ES-I3 (cell line): ENCODE measurements around the gene ZNF90.
A peak's percentile ranks its signal among the peaks of the same experiment; 100 is the strongest.
"Not testable (repeated sequence)": the region's sequence is repeated elsewhere in the genome, so short reads cannot be mapped to it uniquely, and the experiment has no call there.

Source experiments
- H3K36me3 ChIP-seq: 2 replicates; pipeline ENCODE4 v1.6.1; 2013; ENCODE audit warnings: mild to moderate bottlenecking, low read length, control low read depth, moderate library complexity; ENCODE audit not compliant: insufficient read depth
- H3K4me1 ChIP-seq: 2 replicates; pipeline ENCODE4 v1.6.1; 2013; ENCODE audit warnings: mild to moderate bottlenecking, control low read depth, low read length; ENCODE audit not compliant: insufficient read depth
- H3K9ac ChIP-seq: 2 replicates; pipeline ENCODE4 v1.6.1; 2013; ENCODE audit warnings: low read depth, mild to moderate bottlenecking, low read length, moderate library complexity
- H3K9me3 ChIP-seq: 2 replicates; pipeline ENCODE4 v1.6.1; 2013; ENCODE audit warnings: mild to moderate bottlenecking, low read length, moderate library complexity; ENCODE audit not compliant: control insufficient read depth, insufficient read depth

The ZNF90 gene

DNA sequence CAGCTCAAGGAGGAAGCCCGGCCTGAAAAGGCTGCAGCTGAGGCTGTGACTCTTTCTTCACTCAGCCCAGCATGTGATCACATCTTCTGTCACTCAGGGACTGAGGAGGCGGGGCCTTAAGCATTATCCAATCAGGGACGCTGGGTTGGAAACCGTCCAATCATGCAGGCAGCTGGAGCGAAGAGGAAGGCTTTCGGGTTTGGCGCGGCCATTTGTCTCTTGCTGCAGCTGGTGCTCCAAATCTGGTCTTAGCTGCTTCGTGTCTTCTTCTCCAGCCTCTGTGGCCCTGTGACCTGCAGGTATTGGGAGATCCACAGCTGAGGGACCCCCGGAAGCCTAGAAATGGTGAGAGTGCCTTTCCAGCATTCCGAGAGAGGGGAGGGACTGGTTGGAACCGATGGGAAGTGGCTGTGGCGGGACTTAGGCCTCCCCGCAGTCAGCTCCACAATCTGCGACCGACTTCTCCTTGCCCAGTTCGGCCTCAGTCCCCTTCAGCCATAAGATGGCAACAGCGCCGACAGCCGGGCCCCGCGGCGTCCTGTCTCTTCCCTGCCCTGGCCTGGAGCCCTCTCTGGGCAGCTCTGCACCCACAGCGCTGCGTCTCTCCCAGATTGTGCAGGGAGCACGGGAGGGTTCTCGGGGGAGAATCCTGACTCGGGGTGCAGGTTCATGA, at the start of gene ZNF90:
ZNF90 (plus strand) TSS at position 210 of the 673 bp plus-strand sequence; CDS start at position 343, 133 bp downstream.
- Histone ChIP-seq H3K36me3 (peaks cover 3% of the 10 kb centered on the region), H3K9ac (peak within 1 kb of the TSS; percentile 77), H3K4me1 (peaks cover 9% of the 10 kb centered on the region), H3K9me3 (no peaks in the 10 kb centered on the region; the same call in 1 of the 2 replicates)

DNA sequence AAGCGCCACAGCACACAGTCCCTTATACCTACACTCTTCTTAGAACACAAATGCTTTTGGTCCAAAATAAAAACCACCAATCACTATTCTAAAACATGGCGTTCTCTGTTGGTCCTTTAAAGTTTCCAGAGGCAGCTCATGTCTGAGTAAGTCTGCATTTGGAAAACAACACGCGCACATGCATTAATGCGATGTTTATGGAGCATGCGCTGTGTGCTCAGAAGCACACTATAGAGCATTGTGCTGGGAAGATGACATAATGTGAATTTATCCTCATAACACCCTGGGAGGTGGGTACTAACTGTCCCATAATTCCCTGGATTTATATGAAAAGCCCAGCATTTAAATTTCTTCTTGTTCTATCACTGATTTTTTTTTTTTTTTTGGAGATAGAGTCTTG, 49.2 kb upstream of the ZNF90 start:
- Histone ChIP-seq H3K36me3 (peaks cover 32% of the 10 kb centered on the region), H3K9me3 (peaks cover 11% of the 10 kb centered on the region), H3K9ac (no peak overlapping the region), H3K4me1 (no peaks in the 10 kb centered on the region)

DNA sequence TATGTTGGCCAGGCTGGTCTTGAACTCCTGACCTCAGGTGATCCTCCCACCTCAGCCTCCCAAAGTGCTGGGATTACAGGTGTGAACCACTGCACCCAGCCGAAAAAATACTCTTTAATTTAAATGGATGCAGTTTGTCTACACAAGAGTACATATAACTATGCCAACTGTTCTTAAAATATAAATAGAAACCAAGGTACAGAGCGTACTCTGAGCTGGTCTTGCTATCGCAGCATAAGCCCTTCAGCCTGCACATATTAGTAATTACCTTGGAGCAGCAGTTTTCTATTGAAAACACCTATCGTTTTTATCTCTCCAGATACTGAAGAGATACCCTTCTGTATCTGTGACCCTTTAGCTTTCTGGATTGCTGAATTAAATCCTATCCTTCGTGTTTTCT, 41.9 kb upstream of the ZNF90 start:
- Histone ChIP-seq H3K4me1 (peaks cover 9% of the 10 kb centered on the region; the same call in 1 of the 2 replicates), H3K9ac (no peak overlapping the region), H3K36me3 (peaks cover 7% of the 10 kb centered on the region), H3K9me3 (0 out of 2 replicates have a peak, but pooled peaks cover under 1% of the 10 kb centered on the region)

DNA sequence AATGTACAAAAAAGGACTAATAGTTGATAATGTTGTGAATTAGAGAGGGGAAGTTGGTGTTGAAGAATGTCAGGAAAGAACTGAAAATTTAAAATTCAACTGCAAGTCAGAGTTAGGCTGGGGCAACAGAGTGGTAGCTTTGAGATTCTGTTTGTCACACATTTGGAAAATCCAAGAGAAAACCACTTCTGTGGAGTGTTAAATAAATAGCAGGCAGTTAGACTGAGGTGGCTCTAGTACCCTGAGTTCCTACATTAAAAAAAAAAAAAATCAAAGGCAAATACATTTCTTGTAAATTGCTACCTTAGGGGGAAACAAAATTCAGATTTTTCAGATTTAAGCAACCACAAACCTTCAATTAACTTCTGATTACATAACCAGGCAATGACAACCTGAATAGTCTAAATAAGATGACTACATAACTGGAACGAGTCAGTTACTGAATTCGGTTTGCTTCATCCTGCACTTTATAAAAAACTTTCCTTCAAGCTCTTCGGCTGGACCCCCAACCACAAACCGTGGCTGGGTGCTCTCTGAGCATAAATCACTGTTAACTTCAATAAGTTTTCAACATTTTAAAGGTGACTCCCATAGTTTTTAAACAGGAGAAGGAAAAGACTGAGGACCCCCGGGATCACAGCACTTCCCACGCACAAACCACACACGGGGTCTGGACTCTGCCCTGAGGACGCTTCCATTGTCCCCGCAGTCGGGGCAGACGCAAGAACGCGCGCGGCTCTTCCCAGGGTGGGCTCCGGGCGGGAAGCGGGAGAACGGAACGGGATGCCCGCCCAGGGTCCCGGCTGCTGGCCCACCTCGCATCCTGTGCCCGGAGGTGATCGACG, 39.2 kb upstream of the ZNF90 start:
- peak overlapping the region; percentile 67 for H3K9ac ChIP-seq
- H3K4me1 ChIP-seq: peaks cover 9% of the 10 kb centered on the region; the same call in 1 of the 2 replicates
- no peaks in the 10 kb centered on the region for H3K9me3 ChIP-seq
- H3K36me3 ChIP-seq: no peaks in the 10 kb centered on the region

DNA sequence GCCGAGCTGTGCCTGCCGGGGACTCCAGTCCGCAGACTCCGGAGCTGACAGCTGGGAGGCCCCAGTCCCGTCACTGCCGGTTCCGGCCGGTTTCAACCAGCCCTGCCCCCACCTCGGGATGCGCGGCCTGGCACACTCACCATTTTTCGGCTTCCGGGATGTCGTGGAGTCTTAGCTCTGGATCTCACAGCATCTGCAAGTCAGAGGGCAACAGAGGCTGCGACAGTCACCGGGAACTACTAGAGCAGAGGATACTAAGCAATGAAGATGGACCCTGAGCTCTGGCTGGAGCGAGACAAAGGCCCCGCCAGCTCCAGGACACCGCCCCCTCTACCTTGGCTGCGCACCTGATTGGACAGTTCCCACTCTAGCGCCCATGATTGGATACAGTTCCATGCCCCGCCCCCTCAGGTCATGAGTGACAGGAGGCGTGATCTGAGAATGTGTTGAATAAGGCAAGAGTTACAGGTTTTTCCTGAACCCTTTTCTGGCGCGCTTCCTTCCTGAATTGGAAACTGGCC, 38.5 kb upstream of the ZNF90 start, which contains the start of gene ZNF682:
ZNF682 (minus strand) TSS at position 303 of the 521 bp plus-strand sequence; CDS start at position 143, 160 bp downstream.
- Histone ChIP-seq H3K9ac (peak within 1 kb of the TSS; percentile 67), H3K4me1 (peaks cover 9% of the 10 kb centered on the region; the same call in 1 of the 2 replicates), H3K9me3 (no peaks in the 10 kb centered on the region), H3K36me3 (no peaks in the 10 kb centered on the region)

DNA sequence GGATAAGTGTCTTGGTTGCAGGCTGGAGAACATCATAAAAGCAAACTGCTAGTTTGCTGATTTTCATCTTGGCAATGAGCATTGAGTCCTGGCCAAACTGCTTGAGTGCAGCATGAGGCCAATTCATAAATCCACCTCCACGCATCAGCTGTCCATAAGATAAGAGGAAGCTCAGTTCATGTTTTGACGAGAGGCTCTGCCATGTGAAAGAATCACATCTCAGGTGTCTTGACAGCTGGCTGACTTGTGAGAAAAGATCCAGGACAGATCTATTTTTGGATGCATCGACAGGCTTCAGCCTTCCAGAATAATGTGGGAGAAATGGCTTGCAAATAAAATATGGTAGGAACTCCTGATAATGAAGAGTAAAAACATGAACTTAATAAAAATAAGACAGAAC, 33.1 kb upstream of the ZNF90 start:
- H3K9ac ChIP-seq: no peak overlapping the region
- H3K9me3 ChIP-seq: no peaks in the 10 kb centered on the region
- H3K4me1 ChIP-seq: peaks cover 5% of the 10 kb centered on the region; the same call in 1 of the 2 replicates
- no peaks in the 10 kb centered on the region; the same call in 1 of the 2 replicates for H3K36me3 ChIP-seq

DNA sequence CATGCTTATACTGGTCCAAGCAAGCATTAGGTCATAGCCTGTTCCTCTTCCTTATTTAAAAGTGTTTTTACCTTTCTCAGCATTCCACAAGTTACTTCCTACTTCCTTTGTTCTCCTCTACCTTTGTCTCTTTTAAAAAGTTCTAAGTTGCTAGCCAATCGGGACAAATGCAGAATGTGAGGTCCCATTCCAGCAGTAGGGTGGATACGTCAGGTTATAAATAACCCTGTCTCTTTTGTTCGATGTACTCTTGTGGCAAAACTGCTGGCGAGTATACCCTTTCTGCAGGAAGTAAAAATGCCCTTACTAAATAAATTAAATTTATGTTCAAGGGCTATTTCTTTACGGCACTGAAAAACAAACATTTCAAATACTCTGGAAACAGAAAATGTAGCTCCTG, 32.1 kb upstream of the ZNF90 start:
- not testable (repeated sequence) for H3K9ac ChIP-seq, H3K36me3 ChIP-seq, H3K9me3 ChIP-seq, H3K4me1 ChIP-seq

DNA sequence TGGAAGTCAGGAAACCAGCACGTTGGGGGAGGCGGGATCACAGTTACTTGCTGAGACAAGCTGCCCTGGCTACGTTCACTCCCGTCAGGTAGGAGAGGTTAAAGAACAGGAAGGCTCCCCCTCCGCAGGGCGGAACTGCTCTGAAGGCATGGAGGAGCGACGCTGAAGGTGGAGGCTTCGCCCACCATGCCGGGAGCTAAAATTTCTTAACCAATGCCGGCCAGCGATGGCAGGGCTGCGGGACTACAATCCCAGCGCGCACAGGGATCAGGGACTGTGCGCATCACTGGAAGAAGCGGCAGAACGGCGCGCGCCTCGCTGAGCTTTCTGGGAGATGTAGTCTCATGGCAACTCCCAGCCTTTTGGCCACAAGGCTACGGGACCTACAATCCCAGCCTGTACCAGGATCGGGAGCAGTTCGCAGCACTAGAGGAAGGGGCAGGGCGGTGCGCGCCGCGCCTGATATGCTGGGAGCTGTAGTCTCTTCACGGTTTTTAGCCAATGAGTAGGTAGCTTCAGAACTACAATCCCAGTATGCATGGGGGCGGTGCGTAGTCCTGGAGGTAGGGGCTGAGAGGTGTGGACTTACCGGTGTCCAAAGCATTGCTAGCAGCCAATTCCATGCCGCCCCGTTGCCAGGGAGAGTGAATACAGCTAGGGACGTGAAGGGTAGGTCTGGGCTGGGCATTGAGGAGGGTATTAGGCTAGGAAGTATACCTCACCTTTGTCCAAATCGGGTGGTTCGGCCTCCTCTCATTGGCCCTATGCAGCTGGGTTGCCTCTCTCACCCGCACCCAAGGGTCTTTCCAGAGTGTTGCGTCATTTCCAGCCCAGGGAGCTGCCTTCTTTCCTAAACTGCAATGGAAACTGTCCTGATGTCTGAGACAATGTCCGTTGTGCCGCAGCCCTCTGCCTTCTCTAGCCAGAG, 25.7 kb upstream of the ZNF90 start:
- H3K36me3 ChIP-seq: no peaks in the 10 kb centered on the region
- H3K9ac ChIP-seq: peak overlapping the region; percentile 81
- no peaks in the 10 kb centered on the region; the same call in 1 of the 2 replicates for H3K4me1 ChIP-seq
- no peaks in the 10 kb centered on the region for H3K9me3 ChIP-seq

DNA sequence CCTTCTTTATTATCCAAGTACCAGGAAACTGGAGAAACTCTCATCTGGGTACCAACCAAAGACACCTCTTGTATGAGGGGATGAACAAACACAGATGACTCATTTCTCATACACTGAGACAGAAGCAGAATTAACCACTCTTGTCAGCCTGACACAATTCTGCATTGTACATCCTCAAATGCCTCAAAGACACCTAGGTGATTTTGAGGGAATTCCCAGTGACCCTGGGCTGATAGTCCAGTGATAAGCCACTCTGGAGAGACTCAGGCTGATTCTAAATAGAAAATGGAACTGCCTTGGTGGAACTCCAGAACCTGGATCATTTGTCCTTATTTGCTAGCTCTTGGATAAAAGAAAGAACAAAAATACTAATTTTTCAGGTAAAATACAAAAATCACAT, 19.1 kb upstream of the ZNF90 start:
- not testable (repeated sequence) for H3K4me1 ChIP-seq

DNA sequence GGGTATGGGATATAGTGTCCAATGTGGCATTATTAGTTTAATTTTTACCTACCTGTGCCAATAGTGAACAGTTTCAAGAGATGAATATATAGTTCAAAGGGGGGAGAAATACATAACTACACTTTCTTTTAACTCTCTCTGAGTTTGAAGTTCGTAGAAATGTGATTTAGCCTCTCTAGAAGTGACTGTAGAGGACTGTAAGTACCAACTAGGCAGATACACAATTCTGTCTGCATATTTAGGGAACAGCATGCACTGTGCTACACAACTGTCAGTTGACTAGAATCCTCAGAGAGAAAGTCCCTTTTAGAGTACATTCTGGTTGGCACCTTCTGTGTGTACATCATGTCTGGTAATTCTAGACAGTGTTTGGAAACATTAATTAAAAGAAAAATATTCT, 17.5 kb upstream of the ZNF90 start:
- no peak overlapping the region for H3K9ac ChIP-seq
- H3K9me3 ChIP-seq: no peaks in the 10 kb centered on the region
- no peaks in the 10 kb centered on the region for H3K36me3 ChIP-seq
- no peaks in the 10 kb centered on the region for H3K4me1 ChIP-seq

More for the DNA sequence above, 19.1 kb upstream of the ZNF90 start:
- not testable (repeated sequence) for H3K9ac ChIP-seq, H3K9me3 ChIP-seq, H3K36me3 ChIP-seq

DNA sequence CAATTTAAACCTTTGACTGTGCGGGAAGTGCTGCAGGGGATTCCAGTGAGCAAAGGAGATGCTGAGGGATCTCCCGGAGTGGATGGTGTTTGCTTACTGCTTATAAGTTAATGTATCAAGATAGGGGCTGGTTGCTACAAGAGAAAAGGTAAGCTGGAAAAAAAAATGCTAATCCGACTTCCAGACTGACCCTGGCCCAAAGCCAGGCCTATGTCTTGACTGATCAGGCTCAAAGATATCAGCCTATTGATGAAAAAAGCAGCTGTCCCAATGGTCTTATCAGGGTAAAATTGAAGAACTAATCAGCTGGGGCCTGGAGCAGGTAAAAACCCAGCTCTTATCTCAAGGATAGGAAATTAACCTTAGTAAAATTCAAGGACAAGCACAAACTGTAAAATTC, 10.9 kb upstream of the ZNF90 start:
- Histone ChIP-seq H3K9me3 (no peaks in the 10 kb centered on the region), H3K9ac (no peak overlapping the region), H3K4me1 (peaks cover 13% of the 10 kb centered on the region; the same call in 1 of the 2 replicates), H3K36me3 (no peaks in the 10 kb centered on the region)

DNA sequence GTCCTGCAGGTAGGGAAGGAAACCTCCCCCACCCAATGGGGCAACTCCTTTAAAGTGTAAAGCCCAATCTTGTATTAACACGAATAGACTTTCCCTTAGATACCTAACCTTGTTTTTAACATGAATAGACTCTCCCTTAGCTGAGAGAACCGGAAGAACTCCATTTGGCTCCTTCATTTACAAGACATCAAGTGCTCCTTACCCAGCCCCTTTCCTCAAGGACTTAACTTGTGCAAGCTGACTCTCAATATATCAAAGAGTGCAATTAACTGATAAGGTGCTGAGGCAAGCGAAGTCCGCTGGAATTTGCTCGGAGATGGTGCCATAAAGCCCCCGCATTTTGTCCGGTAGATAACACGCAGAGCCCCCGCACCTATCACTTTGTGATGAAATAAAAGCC, 9.9 kb upstream of the ZNF90 start:
- Histone ChIP-seq H3K9me3 (no peaks in the 10 kb centered on the region), H3K36me3 (no peaks in the 10 kb centered on the region), H3K4me1 (peaks cover 13% of the 10 kb centered on the region; the same call in 1 of the 2 replicates), H3K9ac (no peak overlapping the region)

DNA sequence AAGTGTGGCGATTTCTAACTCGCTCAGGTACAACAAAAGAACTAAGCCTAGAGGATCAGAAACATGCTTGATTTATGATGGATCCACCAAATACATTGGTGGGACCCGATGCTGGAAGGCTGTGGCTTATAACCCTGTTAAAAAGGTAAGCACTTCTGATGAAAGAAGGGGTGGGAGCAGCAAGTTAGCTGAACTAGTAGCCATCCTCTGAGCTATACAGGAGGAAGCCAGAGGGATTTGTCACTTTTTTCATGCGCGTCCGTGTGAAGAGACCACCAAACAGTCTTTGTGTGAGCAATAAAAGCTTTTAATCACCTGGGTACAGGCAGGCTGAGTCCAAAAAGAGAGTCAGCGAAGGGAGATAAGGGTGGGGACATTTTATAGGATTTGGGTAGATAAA, 9.2 kb upstream of the ZNF90 start:
- Histone ChIP-seq H3K9ac (peak overlapping the region; percentile 12; the same call in 1 of the 2 replicates), H3K4me1 (peaks cover 13% of the 10 kb centered on the region; the same call in 1 of the 2 replicates)
- not testable (repeated sequence) for H3K36me3 ChIP-seq

DNA sequence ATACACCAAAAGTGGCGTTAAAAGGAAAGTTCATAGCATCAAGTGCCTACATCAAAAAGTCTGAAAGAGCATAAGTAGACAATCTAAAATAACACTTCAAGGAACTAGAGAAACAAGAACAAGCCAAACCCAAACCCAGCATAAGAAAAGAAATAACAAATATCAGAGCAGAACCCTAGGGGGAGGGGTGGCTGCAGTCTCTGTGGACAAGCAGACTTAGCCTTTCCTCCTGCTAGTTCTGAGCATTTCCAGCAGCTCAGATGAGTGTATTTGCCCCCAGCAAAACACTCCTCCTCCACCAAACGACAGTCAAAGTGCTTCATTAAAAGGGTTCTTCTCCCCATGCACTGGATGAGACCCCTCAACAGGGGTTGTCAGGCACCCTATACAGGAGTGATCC, 7.1 kb upstream of the ZNF90 start:
- H3K36me3 ChIP-seq: no peaks in the 10 kb centered on the region
- no peak overlapping the region for H3K9ac ChIP-seq
- H3K9me3 ChIP-seq: no peaks in the 10 kb centered on the region
- H3K4me1 ChIP-seq: peaks cover 13% of the 10 kb centered on the region; the same call in 1 of the 2 replicates

More for the DNA sequence above, 9.2 kb upstream of the ZNF90 start:
- not testable (repeated sequence) for H3K9me3 ChIP-seq
